IMR-90 (cell line): Measurements from ENCODE around the gene ANKRD13A. TPM values are rescaled to one million over a fixed set of nuclear protein-coding genes. Genes with fewer than 3 reads are reported as not detected.

Source experiments
- ATAC-seq: fragments of 200-7000 bp; cut with Tn5 transposase; 2 replicates; pipeline ENCODE4 v1.9.1; 2020; ENCODE audit warnings: low read depth, mild to moderate bottlenecking, moderate library complexity
- BruUV-seq: library from RNA; stranded (reverse); fragments of 400-500 nt; replicated peaks from 2 replicates; lab custom pipeline; 2021; lab: Mats Ljungman, UMichigan
- CTCF ChIA-PET: fragments of 300-600 bp; formaldehyde crosslinking; extraction: SDS; loops from one replicate; lab custom pipeline; 2021; ENCODE audit warnings: antibody characterized with exemption; lab: Yijun Ruan, JAX
- POLR2A ChIA-PET: fragments of 300-600 bp; sonication (Branson Sonifier 250); formaldehyde crosslinking; loops from one replicate; lab custom pipeline; 2022; ENCODE audit warnings: antibody characterized with exemption; ENCODE audit not compliant: unreplicated experiment; lab: Charles Lee
- DNase-seq: peaks from one replicate; pipeline ENCODE4 v3.0.0; 2013
- H2AFZ ChIP-seq: replicated peaks from 2 replicates; pipeline ENCODE3; 2013; ENCODE audit warnings: low read length, mild to moderate bottlenecking; ENCODE audit not compliant: poor library complexity
- H2AK5ac ChIP-seq: 2 replicates; pipeline ENCODE4 v1.6.1; 2013; ENCODE audit warnings: low read depth, low read length, inconsistent platforms
- H2AK9ac ChIP-seq: replicated peaks from 2 replicates; pipeline ENCODE3; 2013; ENCODE audit warnings: mild to moderate bottlenecking, low read depth, low read length, moderate library complexity; ENCODE audit not compliant: poor library complexity
- H2BK120ac ChIP-seq: 2 replicates; pipeline ENCODE4 v1.6.1; 2013; ENCODE audit warnings: low read depth, low read length, inconsistent platforms
- H2BK15ac ChIP-seq: 3 replicates; pipeline ENCODE4 v1.6.1; 2013; ENCODE audit warnings: low read depth, low read length, inconsistent platforms
- H2BK20ac ChIP-seq: 2 replicates; pipeline ENCODE4 v1.6.1; 2013; ENCODE audit warnings: low read depth, mild to moderate bottlenecking, inconsistent platforms, low read length, moderate library complexity
- H2BK5ac ChIP-seq: 2 replicates; pipeline ENCODE4 v1.6.1; 2013; ENCODE audit warnings: mild to moderate bottlenecking, low read depth, low read length, inconsistent platforms; ENCODE audit not compliant: poor library complexity, severe bottlenecking
- H3K14ac ChIP-seq: replicated peaks from 2 replicates; pipeline ENCODE4 v1.6.1; 2013; ENCODE audit warnings: low read depth, low read length, inconsistent platforms
- H3K18ac ChIP-seq: 2 replicates; pipeline ENCODE4 v1.6.1; 2013; ENCODE audit warnings: low read depth, low read length, control low read depth
- H3K23ac ChIP-seq: 2 replicates; pipeline ENCODE4 v1.6.1; 2013; ENCODE audit warnings: low read depth, low read length, inconsistent platforms
- H3K27ac ChIP-seq: 2 replicates; pipeline ENCODE4 v1.5.1; 2013; ENCODE audit warnings: mild to moderate bottlenecking, control low read depth, low read length; ENCODE audit not compliant: insufficient read depth
- H3K27me3 ChIP-seq: 2 replicates; pipeline ENCODE4 v1.6.1; 2013; ENCODE audit warnings: low read length; ENCODE audit not compliant: control insufficient read depth, insufficient read depth
- H3K36me3 ChIP-seq: 2 replicates; pipeline ENCODE4 v1.6.1; 2013; ENCODE audit warnings: low read length, mixed read lengths; ENCODE audit not compliant: control insufficient read depth, insufficient read depth
- H3K4ac ChIP-seq: 2 replicates; pipeline ENCODE4 v1.6.1; 2013; ENCODE audit warnings: low read depth, low read length, inconsistent platforms
- H3K4me1 ChIP-seq: 2 replicates; pipeline ENCODE4 v1.6.1; 2013; ENCODE audit warnings: low read length, mixed read lengths; ENCODE audit not compliant: control insufficient read depth, insufficient read depth
- H3K4me2 ChIP-seq: 2 replicates; pipeline ENCODE4 v1.6.1; 2013; ENCODE audit warnings: low read depth, mild to moderate bottlenecking, control low read depth, low read length, moderate library complexity
- H3K4me3 ChIP-seq: 2 replicates; pipeline ENCODE4 v1.5.1; 2013; ENCODE audit warnings: low read depth, mild to moderate bottlenecking, control low read depth, low read length, moderate library complexity; ENCODE audit not compliant: insufficient read depth
- H3K56ac ChIP-seq: 2 replicates; pipeline ENCODE4 v1.6.1; 2013; ENCODE audit warnings: low read length, inconsistent platforms; ENCODE audit not compliant: insufficient read depth; ENCODE audit errors: extremely low read depth
- H3K79me1 ChIP-seq, 2 experiments: 2 replicates each; pipeline ENCODE4 v1.6.1; 2013; ENCODE audit warnings: low read length in 2 of 2, inconsistent platforms in 1 of 2, low read depth in 1 of 2
- H3K9ac ChIP-seq: 2 replicates; pipeline ENCODE4 v1.6.1; 2013; ENCODE audit warnings: low read depth, low read length, control low read depth
- H3K9me1 ChIP-seq: 2 replicates; pipeline ENCODE4 v1.6.1; 2013; ENCODE audit warnings: low read length, inconsistent platforms; ENCODE audit not compliant: insufficient read depth
- H3K9me3 ChIP-seq: 2 replicates; pipeline ENCODE4 v1.6.1; 2013; ENCODE audit warnings: low read length; ENCODE audit not compliant: control insufficient read depth, insufficient read depth
- H4K20me1 ChIP-seq: 2 replicates; pipeline ENCODE4 v1.6.1; 2013; ENCODE audit warnings: low read length, inconsistent platforms; ENCODE audit not compliant: insufficient read depth
- H4K5ac ChIP-seq: 2 replicates; pipeline ENCODE4 v1.6.1; 2013; ENCODE audit warnings: mild to moderate bottlenecking, low read depth, low read length, control low read depth
- H4K8ac ChIP-seq, 2 experiments: 2 replicates each; pipeline ENCODE4 v1.6.1; 2013; ENCODE audit warnings: low read depth in 2 of 2, low read length in 2 of 2, control low read depth in 1 of 2, inconsistent platforms in 1 of 2
- H4K91ac ChIP-seq: 2 replicates; pipeline ENCODE4 v1.6.1; 2013; ENCODE audit warnings: low read depth, low read length, inconsistent platforms; ENCODE audit not compliant: insufficient read depth
- BHLHE40 ChIP-seq: fragments of 150-350 bp; IDR thresholded peaks from 2 replicates; pipeline ENCODE4 v1.6.1; 2016; ENCODE audit warnings: mild to moderate bottlenecking, low read depth, low read length
- CEBPB ChIP-seq: IDR thresholded peaks from 2 replicates; pipeline ENCODE4 v1.6.1; 2012; ENCODE audit warnings: low read depth, low read length, improper control_type of control experiment
- CHD1 ChIP-seq: IDR thresholded peaks from 2 replicates; pipeline ENCODE4 v1.6.1; 2012; ENCODE audit warnings: low read depth, low read length, improper control_type of control experiment
- FOS ChIP-seq: fragments of 150-350 bp; IDR thresholded peaks from 2 replicates; pipeline ENCODE4 v1.6.1; 2016; ENCODE audit warnings: low read depth, low read length
- MAFK ChIP-seq: IDR thresholded peaks from 2 replicates; pipeline ENCODE4 v1.6.1; 2012; ENCODE audit warnings: low read depth, low read length, improper control_type of control experiment
- MXI1 ChIP-seq: IDR thresholded peaks from 2 replicates; pipeline ENCODE4 v1.6.1; 2012; ENCODE audit warnings: low read depth, mild to moderate bottlenecking, low read length, moderate library complexity, borderline replicate concordance
- NFE2L2 ChIP-seq: fragments of 150-350 bp; IDR thresholded peaks from 2 replicates; pipeline ENCODE4 v1.6.1; 2016; ENCODE audit warnings: low read depth, mild to moderate bottlenecking, low read length
- POLR2A ChIP-seq: IDR thresholded peaks from 2 replicates; pipeline ENCODE4 v1.6.1; 2012; ENCODE audit warnings: mild to moderate bottlenecking, low read depth, low read length
- RAD21 ChIP-seq: IDR thresholded peaks from 2 replicates; pipeline ENCODE4 v1.6.1; 2012; ENCODE audit warnings: low read length, improper control_type of control experiment
- RCOR1 ChIP-seq: IDR thresholded peaks from 2 replicates; pipeline ENCODE4 v1.6.1; 2012; ENCODE audit warnings: mild to moderate bottlenecking, low read length, improper control_type of control experiment; ENCODE audit not compliant: insufficient replicate concordance
- SMC3 ChIP-seq: fragments of 150-350 bp; IDR thresholded peaks from 2 replicates; pipeline ENCODE4 v1.6.1; 2016; ENCODE audit warnings: low read depth, mild to moderate bottlenecking, antibody characterized with exemption, low read length, moderate library complexity
- WGBS, 2 experiments: methylation state at CpG; one replicate each; pipeline versions ENCODE4 v1.1.5 to v1.1.7; 2013; ENCODE audit warnings: missing lambda C conversion rate in 2 of 2; ENCODE audit not compliant: insufficient read length in 1 of 2; ENCODE audit errors: extremely low coverage in 2 of 2; 5-methylcytosine and 5-hydroxymethylcytosine counted together
- dilution Hi-C: fragments of 300-500 bp; cut with HindIII; formaldehyde crosslinking; loops from one replicate; pipeline ENCODE4 v1.14.3; 2018; ENCODE audit warnings: low sequenced_read_pairs; ENCODE audit not compliant: unreplicated experiment
- in situ Hi-C: fragments of 300-500 bp; cut with MboI; formaldehyde crosslinking; loops from 3 replicates; pipeline ENCODE4 v1.14.3; 2019; ENCODE audit warnings: low sequenced_read_pairs, inconsistent platforms, mixed read lengths
- intact Hi-C: fragments of 100-400 bp; cut with micrococcal nuclease; formaldehyde crosslinking; loops from 2 replicates; pipeline ENCODE4 v1.10.0; 2022
- polyA plus RNA-seq, 3 experiments: library from polyadenylated mRNA; depleted of rRNA; stranded (reverse); fragments of >200 nt; gene quantifications; 2 replicates each; pipeline ENCODE4 v1.2.3, GENCODE V29; 2012; ENCODE audit warnings: low replicate concordance in 1 of 3
- total RNA-seq: library from RNA; depleted of rRNA; stranded (reverse); fragments of >200 nt; gene quantifications from 2 replicates; pipeline ENCODE4 v1.2.3, GENCODE V29; 2012
- TF ChIP-seq, protein P1 (sequence below): conservative IDR thresholded peaks from 2 replicates; pipeline ENCODE4 v1.5.1; 2012; ENCODE audit warnings: mild to moderate bottlenecking, low read depth, low read length, improper control_type of control experiment
- TF ChIP-seq, protein P2 (sequence below): fragments of 150-350 bp; IDR thresholded peaks from 2 replicates; pipeline ENCODE4 v1.6.1; 2017; ENCODE audit warnings: mild to moderate bottlenecking, antibody characterized with exemption, low read length, low read depth
- TF ChIP-seq, protein P3 (sequence below): fragments of 150-350 bp; IDR thresholded peaks from 2 replicates; pipeline ENCODE4 v1.6.1; 2016; ENCODE audit warnings: low read depth, mild to moderate bottlenecking, low read length, moderate library complexity, borderline replicate concordance

Gene ANKRD13A
- total and polyA plus RNA-seq, 2 of the 4 experiments (the other 2 are of a cell fraction): 299 to 449 TPM

DNA sequence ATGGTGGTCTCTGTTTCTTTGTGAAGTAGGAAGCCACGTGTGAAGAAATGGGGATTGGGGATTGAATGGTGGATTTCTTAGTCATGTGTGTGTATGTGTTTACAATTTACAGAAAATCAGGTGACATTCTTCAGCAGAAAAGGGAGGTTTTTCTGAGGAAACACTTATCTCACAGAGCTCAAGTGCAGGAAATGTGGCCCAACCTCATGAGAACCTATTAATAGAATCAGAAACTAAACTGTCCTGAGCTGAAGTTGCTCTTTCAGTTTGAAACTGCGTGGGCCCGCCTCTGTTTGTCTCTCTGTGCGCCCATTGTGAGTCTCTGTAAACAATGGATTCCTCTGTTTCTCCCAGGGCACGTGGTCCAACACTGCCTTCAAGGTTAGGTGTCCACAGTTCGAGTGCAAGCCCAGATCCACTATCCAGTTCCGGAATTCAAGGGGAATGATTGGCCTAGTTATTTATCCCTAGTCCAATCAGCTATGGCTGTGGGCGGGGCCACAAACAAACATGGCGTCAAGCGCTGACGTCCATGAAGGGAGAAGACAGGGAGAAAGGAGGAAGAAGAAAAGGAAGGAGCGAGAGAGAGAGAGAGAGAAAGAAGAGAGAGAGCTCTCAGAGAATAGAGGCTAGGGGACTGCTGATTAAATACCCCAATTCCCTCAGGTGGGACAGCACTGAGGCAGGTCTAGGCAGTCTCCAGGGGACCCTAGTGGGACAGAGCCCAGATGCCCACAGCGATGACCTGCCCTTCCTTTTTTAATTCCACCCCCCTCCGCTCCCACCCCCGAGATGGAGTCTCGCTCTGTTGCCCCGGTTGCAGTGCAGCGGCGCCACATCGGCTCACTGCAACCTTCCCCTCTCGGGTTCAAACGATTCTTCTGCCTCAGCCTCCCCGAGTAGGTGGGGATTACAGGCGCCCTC lies 80.5 kb downstream of the ANKRD13A start:
- Histone ChIP-seq H4K5ac (no peak overlapping the region), H2BK5ac (no peak overlapping the region), H4K20me1 (no peaks in the 10 kb centered on the region), H2BK20ac (peak overlapping the region; percentile 34; the same call in 1 of the 2 replicates), H3K56ac (no peak overlapping the region), H3K79me1 (no peaks in the 10 kb centered on the region), H2AK9ac (peak overlapping the region; percentile 28), H3K4me1 (no peaks in the 10 kb centered on the region), H3K14ac (0 out of 2 replicates have a peak overlapping the region, but pooled peaks have one; percentile 78), H3K4me2 (no peak overlapping the region), H4K91ac (no peak overlapping the region), H3K36me3 (no peaks in the 10 kb centered on the region), H3K18ac (no peak overlapping the region), H3K4ac (no peak overlapping the region), H2AK5ac (no peak overlapping the region; the same call in 1 of the 2 replicates), H3K9me1 (peaks cover 4% of the 10 kb centered on the region; the same call in 1 of the 2 replicates), H3K23ac (no peak overlapping the region), H2BK120ac (no peak overlapping the region), H3K4me3 (no peak overlapping the region), H3K27ac (no peak overlapping the region), H3K9ac (no peak overlapping the region), H3K9me3 (no peaks in the 10 kb centered on the region), H2AFZ (peak overlapping the region; percentile 64), H3K27me3 (no peaks in the 10 kb centered on the region), H4K8ac (peak overlapping the region in 1 of 2 experiments; percentile 53; a peak in 1 of 4 replicates), H2BK15ac (no peak overlapping the region)
- ChIA-PET POLR2A (no interaction called here), CTCF (no interaction called here)
- DNase-seq (peak; percentile 39), ATAC-seq (peak; percentile 32; the same call in 1 of the 2 replicates)
- dilution Hi-C loops (no loop called here), intact Hi-C loops (no loop called here), in situ Hi-C loops (no loop called here)
- no TSS peak for BruUV-seq
- WGBS, 2 experiments: no CpG with 5 or more reads among the region's 24 CpGs
- no peak for TF ChIP-seq NFE2L2
- TF ChIP-seq MAFK: no peak
- no peak for TF ChIP-seq BHLHE40
- TF ChIP-seq, protein P1, sequence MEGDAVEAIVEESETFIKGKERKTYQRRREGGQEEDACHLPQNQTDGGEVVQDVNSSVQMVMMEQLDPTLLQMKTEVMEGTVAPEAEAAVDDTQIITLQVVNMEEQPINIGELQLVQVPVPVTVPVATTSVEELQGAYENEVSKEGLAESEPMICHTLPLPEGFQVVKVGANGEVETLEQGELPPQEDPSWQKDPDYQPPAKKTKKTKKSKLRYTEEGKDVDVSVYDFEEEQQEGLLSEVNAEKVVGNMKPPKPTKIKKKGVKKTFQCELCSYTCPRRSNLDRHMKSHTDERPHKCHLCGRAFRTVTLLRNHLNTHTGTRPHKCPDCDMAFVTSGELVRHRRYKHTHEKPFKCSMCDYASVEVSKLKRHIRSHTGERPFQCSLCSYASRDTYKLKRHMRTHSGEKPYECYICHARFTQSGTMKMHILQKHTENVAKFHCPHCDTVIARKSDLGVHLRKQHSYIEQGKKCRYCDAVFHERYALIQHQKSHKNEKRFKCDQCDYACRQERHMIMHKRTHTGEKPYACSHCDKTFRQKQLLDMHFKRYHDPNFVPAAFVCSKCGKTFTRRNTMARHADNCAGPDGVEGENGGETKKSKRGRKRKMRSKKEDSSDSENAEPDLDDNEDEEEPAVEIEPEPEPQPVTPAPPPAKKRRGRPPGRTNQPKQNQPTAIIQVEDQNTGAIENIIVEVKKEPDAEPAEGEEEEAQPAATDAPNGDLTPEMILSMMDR: no peak
- no peak for TF ChIP-seq POLR2A
- TF ChIP-seq, protein P2, sequence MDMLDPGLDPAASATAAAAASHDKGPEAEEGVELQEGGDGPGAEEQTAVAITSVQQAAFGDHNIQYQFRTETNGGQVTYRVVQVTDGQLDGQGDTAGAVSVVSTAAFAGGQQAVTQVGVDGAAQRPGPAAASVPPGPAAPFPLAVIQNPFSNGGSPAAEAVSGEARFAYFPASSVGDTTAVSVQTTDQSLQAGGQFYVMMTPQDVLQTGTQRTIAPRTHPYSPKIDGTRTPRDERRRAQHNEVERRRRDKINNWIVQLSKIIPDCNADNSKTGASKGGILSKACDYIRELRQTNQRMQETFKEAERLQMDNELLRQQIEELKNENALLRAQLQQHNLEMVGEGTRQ: no peak
- no peak for TF ChIP-seq RAD21
- no peak for TF ChIP-seq SMC3
- no peak for TF ChIP-seq RCOR1
- TF ChIP-seq, protein P3, sequence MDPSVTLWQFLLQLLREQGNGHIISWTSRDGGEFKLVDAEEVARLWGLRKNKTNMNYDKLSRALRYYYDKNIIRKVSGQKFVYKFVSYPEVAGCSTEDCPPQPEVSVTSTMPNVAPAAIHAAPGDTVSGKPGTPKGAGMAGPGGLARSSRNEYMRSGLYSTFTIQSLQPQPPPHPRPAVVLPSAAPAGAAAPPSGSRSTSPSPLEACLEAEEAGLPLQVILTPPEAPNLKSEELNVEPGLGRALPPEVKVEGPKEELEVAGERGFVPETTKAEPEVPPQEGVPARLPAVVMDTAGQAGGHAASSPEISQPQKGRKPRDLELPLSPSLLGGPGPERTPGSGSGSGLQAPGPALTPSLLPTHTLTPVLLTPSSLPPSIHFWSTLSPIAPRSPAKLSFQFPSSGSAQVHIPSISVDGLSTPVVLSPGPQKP: no peak
- no peak for TF ChIP-seq CEBPB
- TF ChIP-seq CHD1: no peak
- no peak for TF ChIP-seq FOS
- TF ChIP-seq MXI1: no peak
